Measurements from ENCODE around the gene PPCDC.

Gene PPCDC

DNA sequence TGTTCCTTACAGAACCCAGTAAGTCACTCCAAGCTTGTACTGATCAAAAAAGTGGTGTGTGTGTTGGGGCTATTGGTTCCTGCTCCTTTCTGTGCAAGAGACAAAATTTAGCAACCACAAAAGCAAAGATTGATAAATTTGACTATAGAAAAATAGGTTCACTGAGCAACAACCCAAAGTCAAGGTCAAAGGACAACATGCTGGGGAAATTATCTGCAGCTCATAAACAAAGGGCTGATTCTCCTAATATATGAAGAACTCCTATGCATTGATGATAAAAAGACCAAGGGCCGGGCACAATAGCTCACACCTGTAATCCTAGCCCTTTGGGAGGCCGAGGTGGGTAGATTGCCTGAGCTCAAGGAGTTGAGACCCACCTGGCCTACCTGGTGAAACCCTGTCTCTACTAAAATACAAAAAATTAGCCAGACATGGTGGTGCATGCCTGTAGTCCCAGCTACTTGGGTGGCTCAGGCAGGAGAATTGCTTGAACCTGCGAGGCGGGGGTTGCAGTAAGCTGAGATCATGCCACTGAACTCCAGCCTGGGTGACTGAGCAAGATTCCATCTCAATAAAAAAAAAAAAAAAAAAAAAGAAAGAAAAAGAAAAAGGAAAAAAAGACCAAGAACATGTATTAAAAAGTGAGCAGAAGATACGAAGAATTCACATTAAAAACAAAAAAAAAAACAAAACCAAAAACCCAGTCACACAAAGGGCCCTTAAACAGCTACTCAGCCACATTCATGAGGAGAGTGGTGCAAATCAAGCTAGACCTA lies 29.8 kb downstream of the PPCDC start:
- Mint-ChIP-seq H3K36me3 (ENCODE audit: insufficient read depth) (peaks cover 3% of the 10 kb centered on the region), H3K27me3 (no peaks in the 10 kb centered on the region), H3K9me3 (no peaks in the 10 kb centered on the region), H3K4me3 (no peak overlapping the region), H3K27ac (ENCODE audit: low read depth) (no peak overlapping the region), H3K4me1 (no peaks in the 10 kb centered on the region)
- no peak for ATAC-seq (replicated peaks; ENCODE audit: extremely low read depth, poor library complexity, severe bottlenecking)
- DNase-seq (ENCODE audit: low spot score in 2 of 2), result no peak

DNA sequence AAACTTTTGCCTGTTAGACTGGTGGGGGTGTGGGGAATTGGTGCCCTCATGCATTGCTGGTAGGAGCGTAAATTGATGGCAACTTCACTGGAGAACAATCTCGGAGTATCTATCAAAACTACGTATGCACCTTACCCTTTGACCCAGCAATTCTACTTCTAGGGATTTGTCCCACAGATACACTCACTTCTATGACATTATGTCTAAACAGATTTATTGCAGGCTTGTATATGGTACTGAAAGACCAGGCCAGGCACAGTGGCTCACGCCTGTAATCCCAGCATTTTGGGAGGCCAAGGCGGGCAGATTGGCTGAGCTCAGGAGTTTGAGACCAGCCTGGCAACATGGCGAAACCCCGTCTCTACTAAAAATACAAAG lies 30.3 kb downstream of the PPCDC start:
- Mint-ChIP-seq H3K9me3 (no peaks in the 10 kb centered on the region), H3K27me3 (no peaks in the 10 kb centered on the region), H3K4me1 (no peaks in the 10 kb centered on the region), H3K36me3 (ENCODE audit: insufficient read depth) (peaks cover 3% of the 10 kb centered on the region), H3K4me3 (no peak overlapping the region), H3K27ac (ENCODE audit: low read depth) (no peak overlapping the region)
- ATAC-seq (replicated peaks; ENCODE audit: extremely low read depth, poor library complexity, severe bottlenecking) (no peak), DNase-seq (ENCODE audit: low spot score in 2 of 2) (no peak)

DNA sequence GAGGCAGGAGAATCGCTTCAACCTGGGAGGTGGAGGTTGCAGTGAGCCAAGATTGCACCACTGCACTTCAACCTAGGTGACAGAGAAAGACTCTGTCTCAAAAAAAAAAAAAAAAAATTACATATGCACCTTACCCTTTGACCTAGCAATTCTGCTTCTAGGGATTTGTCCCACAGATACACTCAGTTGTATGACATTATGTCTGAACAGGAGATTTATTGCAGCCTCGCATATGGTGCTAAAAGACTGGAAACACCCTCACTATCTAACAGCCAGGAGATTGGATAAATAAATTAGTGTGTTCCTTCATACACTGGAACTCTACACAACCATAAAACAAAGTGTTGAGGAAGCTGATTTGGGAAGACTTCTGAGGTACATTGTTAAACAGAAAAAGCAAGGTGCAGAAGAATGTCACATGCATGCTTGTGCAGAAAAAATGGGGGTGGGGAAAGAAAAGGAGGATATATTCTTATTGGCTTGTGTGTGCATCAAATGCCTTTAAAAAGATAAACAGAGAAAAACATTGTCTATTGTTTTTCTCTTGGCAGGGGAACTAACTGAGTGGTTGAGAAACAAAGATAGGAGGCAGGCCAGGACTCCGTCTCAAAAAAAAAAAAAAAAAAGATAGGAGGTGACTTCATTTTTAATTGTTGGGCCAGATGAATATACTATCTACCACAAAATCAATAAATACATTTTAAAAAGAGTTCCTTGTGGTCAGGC lies 30.9 kb downstream of the PPCDC start:
- Mint-ChIP-seq H3K4me3 (no peak overlapping the region), H3K27me3 (no peaks in the 10 kb centered on the region), H3K9me3 (no peaks in the 10 kb centered on the region), H3K27ac (ENCODE audit: low read depth) (no peak overlapping the region), H3K4me1 (no peaks in the 10 kb centered on the region), H3K36me3 (ENCODE audit: insufficient read depth) (peaks cover 3% of the 10 kb centered on the region)
- DNase-seq (ENCODE audit: low spot score in 2 of 2) (no peak), ATAC-seq (replicated peaks; ENCODE audit: extremely low read depth, poor library complexity, severe bottlenecking) (no peak)

DNA sequence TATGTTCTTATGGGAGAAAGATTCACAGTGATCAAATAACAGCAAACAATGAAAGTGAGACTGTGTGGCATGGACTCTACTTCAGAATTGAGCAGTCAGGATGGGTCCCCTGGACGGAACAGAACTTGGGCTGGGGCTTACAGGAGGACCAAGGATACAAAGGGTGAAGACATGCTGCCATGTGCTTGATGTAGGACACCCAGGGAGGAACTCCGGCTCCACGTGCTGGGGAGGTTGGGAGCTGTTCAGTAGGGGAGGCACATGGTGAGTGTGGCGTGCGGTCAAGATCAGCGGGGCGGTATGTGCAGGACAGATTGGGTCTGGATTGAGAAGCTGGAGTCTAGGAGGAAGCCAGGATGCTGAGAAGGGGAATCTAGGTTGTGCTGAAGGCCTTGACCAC lies 32.6 kb downstream of the PPCDC start:
- Mint-ChIP-seq H3K9me3 (no peaks in the 10 kb centered on the region), H3K4me1 (no peaks in the 10 kb centered on the region), H3K27me3 (no peaks in the 10 kb centered on the region), H3K27ac (ENCODE audit: low read depth) (no peak overlapping the region), H3K36me3 (ENCODE audit: insufficient read depth) (peaks cover 4% of the 10 kb centered on the region), H3K4me3 (no peak overlapping the region)
- no peak for DNase-seq (ENCODE audit: low spot score in 2 of 2)
- no peak for ATAC-seq (replicated peaks; ENCODE audit: extremely low read depth, poor library complexity, severe bottlenecking)

DNA sequence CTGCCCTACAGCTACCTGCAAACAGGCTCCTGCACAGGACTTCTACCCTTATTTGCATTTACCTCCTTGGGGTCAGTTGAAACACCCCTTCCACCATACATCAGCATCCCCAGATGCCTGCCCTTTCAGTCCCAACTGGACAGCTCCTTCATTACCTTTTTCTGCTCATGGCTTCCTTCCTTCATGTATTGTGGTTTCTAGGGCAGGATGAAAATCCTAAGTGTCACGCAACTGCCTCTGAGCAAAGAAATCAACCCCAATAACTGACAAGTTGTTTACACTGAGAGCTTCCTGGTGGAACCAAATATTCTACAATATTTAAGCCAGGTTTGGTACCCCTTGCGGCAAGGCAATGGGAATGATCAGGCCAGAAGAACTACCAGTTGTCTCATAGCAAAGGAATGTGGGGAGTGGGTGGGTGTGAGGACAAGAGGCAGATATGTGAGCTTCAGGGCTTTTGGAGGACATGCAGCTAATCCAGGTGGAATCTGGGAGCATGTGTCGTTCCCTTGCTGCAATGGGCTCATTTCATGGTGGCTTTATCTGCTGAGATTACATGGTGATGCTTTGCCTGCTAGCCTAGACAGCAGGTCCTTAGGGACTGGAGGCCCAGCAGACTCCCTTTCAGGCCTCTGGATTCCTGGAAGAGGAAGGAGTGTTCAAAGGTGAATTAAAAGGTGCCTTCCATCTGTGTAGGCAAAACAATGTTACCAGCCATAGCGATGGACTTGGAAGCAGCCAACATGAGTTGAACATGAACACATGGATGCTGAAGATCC lies 34.9 kb downstream of the PPCDC start:
- Mint-ChIP-seq H3K4me3 (no peak overlapping the region), H3K9me3 (no peaks in the 10 kb centered on the region), H3K4me1 (no peaks in the 10 kb centered on the region), H3K27me3 (no peaks in the 10 kb centered on the region), H3K27ac (ENCODE audit: low read depth) (no peak overlapping the region), H3K36me3 (ENCODE audit: insufficient read depth) (peaks cover 3% of the 10 kb centered on the region)
- DNase-seq (ENCODE audit: low spot score in 2 of 2) (no peak), ATAC-seq (replicated peaks; ENCODE audit: extremely low read depth, poor library complexity, severe bottlenecking) (no peak)

DNA sequence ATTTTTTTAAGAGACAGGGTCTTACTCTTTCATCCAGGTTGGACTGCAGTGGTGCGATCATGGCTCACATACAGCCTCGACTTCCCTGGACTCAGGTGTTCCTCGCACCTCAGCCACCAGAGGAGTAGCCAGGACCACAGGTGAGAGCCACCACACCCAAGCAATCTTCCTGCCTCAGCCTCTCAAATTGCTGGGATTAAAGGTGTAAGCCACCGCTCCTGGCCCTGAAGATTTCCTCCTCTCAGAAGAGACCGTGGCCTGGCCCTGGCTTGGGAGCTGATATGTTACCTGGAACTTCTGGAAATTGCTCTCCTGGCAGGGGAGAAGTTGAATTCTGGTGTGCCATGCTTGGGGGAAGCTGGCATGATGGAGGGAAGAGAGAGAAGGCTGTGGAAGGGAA lies 36.2 kb downstream of the PPCDC start:
- peaks cover 3% of the 10 kb centered on the region for H3K36me3 Mint-ChIP-seq (ENCODE audit: insufficient read depth)
- H3K27ac Mint-ChIP-seq (ENCODE audit: low read depth), result no peak overlapping the region
- H3K4me3 Mint-ChIP-seq, result no peak overlapping the region
- DNase-seq (ENCODE audit: low spot score in 2 of 2) (no peak), ATAC-seq (replicated peaks; ENCODE audit: extremely low read depth, poor library complexity, severe bottlenecking) (no peak)
- H3K4me1 Mint-ChIP-seq, result no peaks in the 10 kb centered on the region
- H3K27me3 Mint-ChIP-seq, result no peaks in the 10 kb centered on the region
- H3K9me3 Mint-ChIP-seq, result no peaks in the 10 kb centered on the region

DNA sequence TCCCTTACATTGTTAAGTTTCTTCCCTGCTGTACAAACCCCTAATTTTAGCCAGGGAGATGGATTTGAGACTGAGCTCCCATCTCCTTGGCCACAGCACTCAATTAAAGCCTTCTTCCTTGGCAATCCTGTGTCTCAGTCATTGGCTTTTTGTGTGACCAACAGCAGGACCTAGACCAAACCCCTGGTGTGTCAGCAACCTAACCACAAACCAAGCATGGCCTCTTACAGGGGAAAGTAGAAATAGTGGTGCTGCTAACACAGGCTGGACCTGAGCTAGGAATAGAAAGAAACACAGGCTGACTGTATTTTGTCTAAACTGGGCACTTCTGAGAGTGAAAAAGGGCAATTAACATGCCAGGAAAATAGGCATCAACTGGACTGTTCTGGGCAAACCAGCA lies 37.9 kb downstream of the PPCDC start:
- no peak for ATAC-seq (replicated peaks; ENCODE audit: extremely low read depth, poor library complexity, severe bottlenecking)
- Mint-ChIP-seq H3K27ac (ENCODE audit: low read depth) (no peak overlapping the region), H3K27me3 (no peaks in the 10 kb centered on the region), H3K36me3 (ENCODE audit: insufficient read depth) (peaks cover 3% of the 10 kb centered on the region), H3K9me3 (no peaks in the 10 kb centered on the region), H3K4me3 (no peak overlapping the region), H3K4me1 (peaks cover 12% of the 10 kb centered on the region)
- no peak for DNase-seq (ENCODE audit: low spot score in 2 of 2)

DNA sequence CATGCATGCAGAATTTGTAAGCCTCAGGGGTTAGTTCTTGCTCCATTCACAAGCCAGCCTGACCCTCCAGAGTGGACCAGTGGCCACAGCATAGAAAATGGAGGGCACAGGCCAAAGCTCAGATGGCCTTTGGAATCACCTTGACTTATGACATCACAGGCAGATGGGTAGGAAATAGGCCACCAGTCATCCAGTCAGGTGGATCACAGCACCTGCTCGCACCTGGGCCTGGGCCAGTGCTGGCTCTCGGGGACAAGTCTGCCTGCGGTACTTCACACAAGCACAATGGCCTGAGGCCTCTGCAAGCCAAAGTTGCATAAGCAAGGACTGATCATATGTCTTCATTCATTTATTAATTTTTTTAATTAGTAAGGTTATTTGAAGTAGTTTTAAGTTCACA lies 39.3 kb downstream of the PPCDC start:
- no peak for ATAC-seq (replicated peaks; ENCODE audit: extremely low read depth, poor library complexity, severe bottlenecking)
- Mint-ChIP-seq H3K36me3 (ENCODE audit: insufficient read depth) (peaks cover 5% of the 10 kb centered on the region), H3K9me3 (no peaks in the 10 kb centered on the region), H3K4me3 (no peak overlapping the region), H3K4me1 (peaks cover 26% of the 10 kb centered on the region), H3K27me3 (no peaks in the 10 kb centered on the region), H3K27ac (ENCODE audit: low read depth) (no peak overlapping the region)
- no peak for DNase-seq (ENCODE audit: low spot score in 2 of 2)

DNA sequence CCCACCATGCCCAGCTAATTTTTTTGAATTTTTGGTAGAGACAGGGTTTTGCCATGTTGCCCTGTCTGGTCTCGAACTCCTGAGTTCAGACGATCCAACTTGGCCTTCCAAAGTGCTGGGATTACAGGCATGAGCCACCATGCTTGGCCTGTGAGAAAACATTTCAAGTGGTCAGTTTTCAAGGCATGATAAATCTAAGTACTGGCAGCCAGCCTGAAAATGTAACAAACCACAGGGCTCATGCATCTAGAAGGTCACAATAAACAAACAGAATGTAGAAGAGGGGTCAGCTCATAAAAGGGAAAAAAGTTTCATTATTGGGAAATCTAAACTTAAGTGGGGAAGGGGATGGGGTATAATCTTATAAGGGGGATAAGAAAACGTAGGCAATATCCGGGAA lies 39.9 kb downstream of the PPCDC start:
- DNase-seq (ENCODE audit: low spot score in 2 of 2) (no peak), ATAC-seq (replicated peaks; ENCODE audit: extremely low read depth, poor library complexity, severe bottlenecking) (no peak)
- Mint-ChIP-seq H3K36me3 (ENCODE audit: insufficient read depth) (peaks cover 5% of the 10 kb centered on the region), H3K27ac (ENCODE audit: low read depth) (no peak overlapping the region), H3K27me3 (no peaks in the 10 kb centered on the region), H3K9me3 (no peaks in the 10 kb centered on the region), H3K4me1 (peaks cover 29% of the 10 kb centered on the region), H3K4me3 (no peak overlapping the region)

DNA sequence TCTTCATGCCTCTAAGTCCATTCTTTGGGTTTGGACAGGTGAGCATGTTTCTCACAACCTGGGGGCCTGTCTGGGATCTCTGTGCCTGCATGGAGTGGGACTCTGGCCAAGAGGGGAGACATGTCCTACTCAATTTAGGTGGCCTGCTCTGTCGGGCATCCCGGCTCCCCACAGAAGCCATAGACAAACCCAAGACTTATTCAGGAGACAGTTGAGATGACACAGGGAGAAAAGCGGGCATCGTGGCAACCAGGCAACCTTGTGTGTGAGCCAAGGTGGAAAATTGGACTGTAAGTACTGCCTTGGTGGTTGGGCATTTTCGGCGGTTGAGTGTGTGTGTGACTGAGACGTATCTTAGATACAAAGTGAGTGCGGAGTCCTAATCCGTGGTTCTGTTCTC lies 40.5 kb downstream of the PPCDC start:
- H3K36me3 Mint-ChIP-seq (ENCODE audit: insufficient read depth), result peaks cover 5% of the 10 kb centered on the region
- no peaks in the 10 kb centered on the region for H3K27me3 Mint-ChIP-seq
- H3K4me3 Mint-ChIP-seq, result no peak overlapping the region
- ATAC-seq (replicated peaks; ENCODE audit: extremely low read depth, poor library complexity, severe bottlenecking) (no peak), DNase-seq (ENCODE audit: low spot score in 2 of 2) (no peak)
- H3K27ac Mint-ChIP-seq (ENCODE audit: low read depth), result no peak overlapping the region
- H3K4me1 Mint-ChIP-seq, result peaks cover 31% of the 10 kb centered on the region
- H3K9me3 Mint-ChIP-seq, result no peaks in the 10 kb centered on the region

DNA sequence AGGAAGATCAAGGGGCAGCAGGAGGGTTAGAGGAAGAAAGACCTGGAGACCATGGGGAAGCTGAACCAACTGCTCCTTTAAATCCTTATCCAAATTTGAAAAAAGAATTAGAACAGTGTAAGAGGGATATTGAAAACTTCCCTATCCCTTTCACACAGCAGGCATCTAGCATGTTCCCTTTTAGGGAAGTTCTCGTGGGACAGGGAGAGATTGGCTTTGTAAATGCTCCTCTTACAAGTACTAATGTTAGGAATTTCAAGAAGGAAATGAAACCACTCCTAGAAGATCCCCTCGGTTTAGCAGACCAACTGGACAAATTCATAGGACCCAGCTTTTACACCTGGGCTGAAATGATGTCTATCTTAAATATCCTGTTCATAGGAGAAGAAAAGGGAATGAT lies 41.5 kb downstream of the PPCDC start:
- Mint-ChIP-seq H3K27me3 (no peaks in the 10 kb centered on the region), H3K4me3 (no peak overlapping the region), H3K27ac (ENCODE audit: low read depth) (no peak overlapping the region), H3K9me3 (no peaks in the 10 kb centered on the region), H3K36me3 (ENCODE audit: insufficient read depth) (peaks cover 5% of the 10 kb centered on the region), H3K4me1 (peaks cover 37% of the 10 kb centered on the region)
- ATAC-seq (replicated peaks; ENCODE audit: extremely low read depth, poor library complexity, severe bottlenecking), result no peak
- DNase-seq (ENCODE audit: low spot score in 2 of 2), result no peak

DNA sequence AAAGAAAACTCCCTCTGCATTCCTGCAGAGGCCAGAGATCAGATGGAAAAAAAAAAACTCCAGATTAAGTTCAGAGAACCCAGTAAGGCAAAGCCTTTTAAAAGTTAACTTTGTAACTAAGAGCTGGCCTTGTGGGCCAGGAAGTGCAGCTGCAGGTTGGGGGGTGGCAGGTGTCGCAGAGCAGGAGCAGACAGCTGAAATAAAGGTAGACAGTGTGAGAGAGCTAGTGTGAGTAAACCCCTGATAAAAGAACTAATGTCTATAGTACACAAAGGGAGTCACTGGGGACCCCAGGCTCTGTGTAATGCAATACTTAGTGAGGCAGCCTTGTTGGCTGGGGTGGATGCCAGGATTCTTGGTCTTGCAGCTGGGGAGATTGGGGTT lies 42.1 kb downstream of the PPCDC start:
- Mint-ChIP-seq H3K4me1 (peaks cover 37% of the 10 kb centered on the region), H3K36me3 (ENCODE audit: insufficient read depth) (peaks cover 2% of the 10 kb centered on the region), H3K27ac (ENCODE audit: low read depth) (peak overlapping the region; percentile 16), H3K27me3 (no peaks in the 10 kb centered on the region), H3K4me3 (no peak overlapping the region), H3K9me3 (no peaks in the 10 kb centered on the region)
- no peak for DNase-seq (ENCODE audit: low spot score in 2 of 2)
- ATAC-seq (replicated peaks; ENCODE audit: extremely low read depth, poor library complexity, severe bottlenecking), result no peak

Data from central memory CD8-positive, alpha-beta T cell (primary cell).